Activated gamma-delta T cell (primary cell): Measurements from ENCODE around the gene UNC13C.
"Not testable (repeated sequence)": the region's sequence is repeated elsewhere in the genome, so short reads cannot be mapped to it uniquely, and the experiment has no call there.

ENCODE experiments used
- DNase-seq: peaks from one replicate; lab custom pipeline; 2025; lab: John Stamatoyannopoulos, UW

UNC13C gene

GRCh38 chr15:54304321-54304720 lies 326.1 kb downstream of the UNC13C start:
- no peak for DNase-seq

GRCh38 chr15:54305138-54305537 lies 326.9 kb downstream of the UNC13C start:
- no peak for DNase-seq

GRCh38 chr15:54307252-54307902 lies 329.1 kb downstream of the UNC13C start:
- DNase-seq = no peak

- no peak for DNase-seq
Observed at GRCh38 chr15:54307926-54308325, 329.7 kb downstream of the UNC13C start.

GRCh38 chr15:54312528-54312927 lies 334.3 kb downstream of the UNC13C start:
- DNase-seq = no peak

GRCh38 chr15:54321426-54321825 lies 343.2 kb downstream of the UNC13C start:
- no peak for DNase-seq

- no peak for DNase-seq
Observed at GRCh38 chr15:54322341-54322740, 344.1 kb downstream of the UNC13C start.

GRCh38 chr15:54345301-54345700 lies 367.1 kb downstream of the UNC13C start:
- DNase-seq = no peak

GRCh38 chr15:54345827-54346226 lies 367.6 kb downstream of the UNC13C start:
- DNase-seq = no peak

GRCh38 chr15:54347082-54347827 lies 369.0 kb downstream of the UNC13C start:
- DNase-seq = no peak

GRCh38 chr15:54353726-54354125 lies 375.5 kb downstream of the UNC13C start:
- DNase-seq = no peak

GRCh38 chr15:54354341-54354740 lies 376.1 kb downstream of the UNC13C start:
- DNase-seq = no peak

GRCh38 chr15:54364961-54365360 lies 386.7 kb downstream of the UNC13C start:
- DNase-seq = no peak

GRCh38 chr15:54373332-54373731 lies 395.1 kb downstream of the UNC13C start:
- DNase-seq = no peak

GRCh38 chr15:54374184-54374952 lies 396.1 kb downstream of the UNC13C start:
- no peak for DNase-seq

GRCh38 chr15:54387799-54388198 lies 409.6 kb downstream of the UNC13C start:
- DNase-seq = no peak

- DNase-seq = no peak
Observed at GRCh38 chr15:54388746-54389145, 410.5 kb downstream of the UNC13C start.

GRCh38 chr15:54410481-54410880 lies 432.2 kb downstream of the UNC13C start:
- DNase-seq = no peak

- DNase-seq = no peak
Observed at GRCh38 chr15:54424171-54424570, 445.9 kb downstream of the UNC13C start.

- no peak for DNase-seq
Observed at GRCh38 chr15:54428596-54428995, 450.4 kb downstream of the UNC13C start.

GRCh38 chr15:54450288-54450687 lies 472.0 kb downstream of the UNC13C start:
- DNase-seq = not testable (repeated sequence)

- no peak for DNase-seq
Observed at GRCh38 chr15:54456413-54456812, 478.2 kb downstream of the UNC13C start.

GRCh38 chr15:54462511-54462913 lies 484.3 kb downstream of the UNC13C start:
- peak; percentile 9 for DNase-seq
